Heart left ventricle (tissue), 13 donors: ENCODE results near the gene LGI1.
A peak's percentile ranks its signal among the peaks of the same experiment; 100 is the strongest.

Source experiments
- POLR2A ChIP-seq, 2 donors: fragments of 450-650 bp; IDR thresholded peaks; one replicate each; pipeline ENCODE4 v1.6.1; 2017; ENCODE audit warnings: antibody characterized with exemption in 2 of 2, mild to moderate bottlenecking in 2 of 2, moderate library complexity in 2 of 2
- TF ChIP-seq, protein P1 (sequence below), 12 donors: fragments of 200-600 bp; sonication (generic) in 4 of 12; IDR thresholded peaks; one replicate each; pipeline versions ENCODE4 v1.5.0 to v1.8.0; 2018 to 2022; ENCODE audit warnings: antibody characterized with exemption in 12 of 12, mild to moderate bottlenecking in 5 of 12
- donor health status: ischemic (EF 13 %, LVEDD 7.1; RV severe dilation, severe dysfunction).
- donor health status: DM: no; HTN: yes; CAD: no.
- donor health status: DM: no; HTN: no; CAD: no.
- donor health status: ischemic (EF 25% LVEDD 6.9; RV normal size, moderate dysfunction).
- donor health status: ischemic (EF 25% LVEDD 5.7; RV mildly dilated, moderate dysfunction).
- donor health status: ischemic (EF 35%, LVEDD 5.7; RV mildly dilated, moderate dysfunction).
- donor health status: nonischemic (EF 11% LVEDD 7.7; RV severe dilation, severe dysfunction).
- donor health status: DM: yes; HTN: yes; CAD: no.
- donor health status: PGD.
- donor health status: ischemic (EF 29% LVEDD 5.4; RV normal size, mild dysfunction).
- donor health status: nonischemic (EF 23%, LVEDD 6.1; RV moderate dilation, normal function).

DNA sequence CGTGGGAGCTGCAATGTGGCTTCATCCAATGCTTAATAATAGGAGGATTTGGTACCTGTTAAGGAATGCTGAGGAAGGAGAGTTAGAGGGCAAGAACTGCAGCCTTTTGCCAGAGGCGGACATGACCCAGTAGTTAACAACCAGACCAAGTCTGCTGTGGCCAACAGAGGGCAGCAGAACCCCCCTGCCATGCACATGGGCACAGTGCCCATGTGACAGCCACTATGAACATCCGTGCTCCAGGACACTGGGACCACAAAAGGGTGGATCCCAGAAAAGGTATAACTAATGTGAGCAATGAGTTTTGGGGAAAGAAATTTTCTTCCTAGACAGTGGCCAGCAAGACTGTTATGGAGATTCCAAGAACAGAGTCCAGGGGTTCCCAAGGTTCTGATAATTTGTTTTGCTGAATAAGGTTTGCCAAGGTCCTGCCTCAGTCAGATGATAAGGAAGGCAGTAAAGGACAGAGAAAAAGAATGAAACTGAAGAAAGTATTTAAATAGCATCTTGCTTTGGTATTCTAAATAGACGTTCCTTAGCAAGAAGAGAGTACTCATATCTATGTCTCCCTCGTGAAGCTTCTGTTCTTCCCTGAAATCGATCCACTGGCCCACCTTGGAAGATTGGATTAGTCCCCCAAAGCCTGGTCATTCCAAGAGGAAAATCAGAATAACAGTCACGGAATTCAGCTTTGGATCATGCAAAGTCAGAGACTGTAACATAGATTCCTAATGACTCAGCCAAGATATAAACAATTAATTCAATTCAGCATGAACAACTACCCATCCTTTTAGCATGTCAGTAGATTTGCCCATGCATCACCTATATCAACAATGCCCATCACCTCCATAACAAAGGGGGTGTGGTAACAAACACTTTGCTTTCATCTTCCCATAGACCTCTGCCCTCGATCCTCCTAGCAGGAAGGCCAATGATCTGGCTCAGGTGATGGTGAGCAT is 56.0 kb downstream of the LGI1 start:
- TF ChIP-seq, protein P1, sequence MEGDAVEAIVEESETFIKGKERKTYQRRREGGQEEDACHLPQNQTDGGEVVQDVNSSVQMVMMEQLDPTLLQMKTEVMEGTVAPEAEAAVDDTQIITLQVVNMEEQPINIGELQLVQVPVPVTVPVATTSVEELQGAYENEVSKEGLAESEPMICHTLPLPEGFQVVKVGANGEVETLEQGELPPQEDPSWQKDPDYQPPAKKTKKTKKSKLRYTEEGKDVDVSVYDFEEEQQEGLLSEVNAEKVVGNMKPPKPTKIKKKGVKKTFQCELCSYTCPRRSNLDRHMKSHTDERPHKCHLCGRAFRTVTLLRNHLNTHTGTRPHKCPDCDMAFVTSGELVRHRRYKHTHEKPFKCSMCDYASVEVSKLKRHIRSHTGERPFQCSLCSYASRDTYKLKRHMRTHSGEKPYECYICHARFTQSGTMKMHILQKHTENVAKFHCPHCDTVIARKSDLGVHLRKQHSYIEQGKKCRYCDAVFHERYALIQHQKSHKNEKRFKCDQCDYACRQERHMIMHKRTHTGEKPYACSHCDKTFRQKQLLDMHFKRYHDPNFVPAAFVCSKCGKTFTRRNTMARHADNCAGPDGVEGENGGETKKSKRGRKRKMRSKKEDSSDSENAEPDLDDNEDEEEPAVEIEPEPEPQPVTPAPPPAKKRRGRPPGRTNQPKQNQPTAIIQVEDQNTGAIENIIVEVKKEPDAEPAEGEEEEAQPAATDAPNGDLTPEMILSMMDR (IDR thresholded peaks at IDR 0.05), result peak; percentile 47 to 70 (median 59)
- no peak for TF ChIP-seq POLR2A (IDR thresholded peaks at IDR 0.05)
